KMS-11 (cell line): Measurements from ENCODE around the gene CACNG3.

Experiments
- H2AFZ ChIP-seq: fragments of 200-600 bp; sonication (generic); 2 replicates; pipeline ENCODE4 v1.6.1; 2016; ENCODE audit warnings: antibody characterized with exemption, mixed run types, low read depth
- H3K27ac ChIP-seq: fragments of 200-600 bp; sonication (generic); 2 replicates; pipeline ENCODE4 v1.6.1; 2016; ENCODE audit warnings: mild to moderate bottlenecking, mixed run types
- H3K27me3 ChIP-seq: fragments of 200-600 bp; sonication (generic); 2 replicates; pipeline ENCODE4 v1.6.1; 2017; ENCODE audit warnings: mild to moderate bottlenecking, low read depth, mixed run types, moderate library complexity; ENCODE audit not compliant: insufficient read depth
- H3K36me3 ChIP-seq: fragments of 200-600 bp; sonication (generic); 2 replicates; pipeline ENCODE4 v1.6.1; 2017; ENCODE audit warnings: mild to moderate bottlenecking, mixed run types; ENCODE audit not compliant: insufficient read depth
- H3K4me1 ChIP-seq: fragments of 200-600 bp; sonication (generic); 2 replicates; pipeline ENCODE4 v1.6.1; 2016; ENCODE audit warnings: mild to moderate bottlenecking, low read depth, mixed run types; ENCODE audit not compliant: poor library complexity, severe bottlenecking
- H3K4me2 ChIP-seq: fragments of 200-600 bp; sonication (generic); 2 replicates; pipeline ENCODE4 v1.7.0; 2016; ENCODE audit warnings: mild to moderate bottlenecking, mixed run types
- H3K4me3 ChIP-seq: fragments of 200-600 bp; sonication (generic); IDR thresholded peaks from 2 replicates; pipeline ENCODE4 v1.6.1; 2017; ENCODE audit warnings: low read depth, low read length, mixed read lengths; ENCODE audit not compliant: insufficient read depth
- H3K79me2 ChIP-seq: fragments of 200-600 bp; sonication (generic); 2 replicates; pipeline ENCODE4 v1.6.1; 2016; ENCODE audit warnings: low read depth, mixed run types; ENCODE audit not compliant: insufficient read depth
- H3K9ac ChIP-seq: fragments of 200-600 bp; sonication (generic); 2 replicates; pipeline ENCODE4 v1.6.1; 2016; ENCODE audit warnings: mild to moderate bottlenecking, mixed run types
- H4K20me1 ChIP-seq: fragments of 200-600 bp; sonication (generic); 2 replicates; pipeline ENCODE4 v1.6.1; 2016; ENCODE audit warnings: mild to moderate bottlenecking, mixed run types; ENCODE audit not compliant: insufficient read depth
- CTCF ChIP-seq: fragments of 200-600 bp; sonication (generic); conservative IDR thresholded peaks from 2 replicates; pipeline ENCODE4 v1.6.1; 2017; ENCODE audit warnings: low read depth, mild to moderate bottlenecking, antibody characterized with exemption, low read length, moderate library complexity, mixed read lengths

CACNG3 gene

GRCh38 chr16:24358117-24358516 is 102.0 kb downstream of the CACNG3 start:
- H3K4me2 ChIP-seq = no peak overlapping the region
- H3K27me3 ChIP-seq = no peaks in the 10 kb centered on the region
- no peak overlapping the region for H3K9ac ChIP-seq
- no peak for TF ChIP-seq CTCF
- no peak overlapping the region for H3K4me3 ChIP-seq
- H3K27ac ChIP-seq = no peak overlapping the region
- no peaks in the 10 kb centered on the region for H3K79me2 ChIP-seq
- no peaks in the 10 kb centered on the region for H4K20me1 ChIP-seq
- no peaks in the 10 kb centered on the region for H3K4me1 ChIP-seq
- no peaks in the 10 kb centered on the region for H3K36me3 ChIP-seq
- H2AFZ ChIP-seq = no peak overlapping the region

GRCh38 chr16:24359490-24359889 is 103.4 kb downstream of the CACNG3 start:
- H3K4me3 ChIP-seq = no peak overlapping the region
- TF ChIP-seq CTCF = no peak
- H3K27me3 ChIP-seq = no peaks in the 10 kb centered on the region
- no peak overlapping the region for H3K4me2 ChIP-seq
- H4K20me1 ChIP-seq = no peaks in the 10 kb centered on the region
- no peaks in the 10 kb centered on the region for H3K79me2 ChIP-seq
- no peak overlapping the region for H3K9ac ChIP-seq
- no peaks in the 10 kb centered on the region for H3K4me1 ChIP-seq
- no peaks in the 10 kb centered on the region for H3K36me3 ChIP-seq
- H3K27ac ChIP-seq = no peak overlapping the region
- H2AFZ ChIP-seq = no peak overlapping the region

- Histone ChIP-seq H4K20me1 (no peaks in the 10 kb centered on the region), H3K4me2 (no peak overlapping the region), H2AFZ (no peak overlapping the region), H3K4me3 (no peak overlapping the region), H3K4me1 (no peaks in the 10 kb centered on the region), H3K36me3 (no peaks in the 10 kb centered on the region), H3K27ac (no peak overlapping the region), H3K9ac (no peak overlapping the region), H3K79me2 (no peaks in the 10 kb centered on the region), H3K27me3 (no peaks in the 10 kb centered on the region)
- TF ChIP-seq CTCF = no peak
These were observed 104.8 kb downstream of the CACNG3 start for GRCh38 chr16:24360936-24361335.

- Histone ChIP-seq H3K4me1 (no peaks in the 10 kb centered on the region), H3K79me2 (no peaks in the 10 kb centered on the region), H3K9ac (no peak overlapping the region), H4K20me1 (no peaks in the 10 kb centered on the region), H3K27me3 (no peaks in the 10 kb centered on the region), H2AFZ (no peak overlapping the region), H3K4me3 (no peak overlapping the region), H3K36me3 (no peaks in the 10 kb centered on the region), H3K27ac (no peak overlapping the region), H3K4me2 (no peak overlapping the region)
- no peak for TF ChIP-seq CTCF
These were observed 108.5 kb downstream of the CACNG3 start for GRCh38 chr16:24364596-24364995.
